ENCODE measurements around the gene CLCNKA.

DNA sequence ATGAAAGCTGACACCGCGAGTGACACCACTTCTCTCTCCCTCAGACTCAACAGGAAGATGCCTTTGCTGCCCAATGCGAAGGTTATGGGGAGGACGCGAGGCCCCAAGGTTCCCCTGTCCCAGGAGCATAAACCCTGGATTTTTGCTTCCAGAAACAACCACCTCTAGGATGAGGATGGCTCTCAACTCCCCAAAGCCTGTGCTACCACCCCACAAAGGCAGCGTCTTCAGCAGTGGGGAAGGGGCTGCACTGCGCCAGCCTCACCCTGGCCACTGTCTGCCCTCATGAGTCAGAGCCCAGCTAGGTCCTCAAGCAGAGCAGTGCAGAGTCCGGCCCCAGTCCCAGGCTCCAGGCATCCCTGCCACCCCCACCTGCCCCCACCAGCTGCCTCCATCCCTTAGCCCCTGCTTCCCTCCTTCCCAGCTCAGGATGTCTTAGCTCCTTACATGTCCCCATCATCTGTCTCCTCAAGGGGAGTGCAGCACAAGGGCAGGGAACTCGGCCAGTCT is 24.7 kb upstream of the CLCNKA start:
- TF ChIP-seq EGR1 (IDR thresholded peaks at IDR 0.05) = no peak
- TF ChIP-seq, protein P1, sequence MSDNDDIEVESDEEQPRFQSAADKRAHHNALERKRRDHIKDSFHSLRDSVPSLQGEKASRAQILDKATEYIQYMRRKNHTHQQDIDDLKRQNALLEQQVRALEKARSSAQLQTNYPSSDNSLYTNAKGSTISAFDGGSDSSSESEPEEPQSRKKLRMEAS (IDR thresholded peaks at IDR 0.05) = no peak
- no peak for TF ChIP-seq CREB1 (IDR thresholded peaks at IDR 0.05; ENCODE audit: low read depth)
